Mucosa of gallbladder (tissue), 1 donor: ENCODE results near the gene LMTK2. TPM values are rescaled to one million over a fixed set of nuclear protein-coding genes. Genes with fewer than 3 reads are reported as not detected.

ENCODE experiments used
- DNase-seq: peaks from one replicate; pipeline ENCODE4 v3.0.0-alpha.2; 2020; ENCODE audit warnings: low spot score
- total RNA-seq: library from RNA; stranded (reverse); gene quantifications from one replicate; pipeline ENCODE4 v1.2.1, GENCODE V29; 2021
- donor health status: DM: no; HTN: no; CAD: no.

LMTK2 gene
- total RNA-seq, 1 donor from 2014 or later = 31.2 TPM

DNA sequence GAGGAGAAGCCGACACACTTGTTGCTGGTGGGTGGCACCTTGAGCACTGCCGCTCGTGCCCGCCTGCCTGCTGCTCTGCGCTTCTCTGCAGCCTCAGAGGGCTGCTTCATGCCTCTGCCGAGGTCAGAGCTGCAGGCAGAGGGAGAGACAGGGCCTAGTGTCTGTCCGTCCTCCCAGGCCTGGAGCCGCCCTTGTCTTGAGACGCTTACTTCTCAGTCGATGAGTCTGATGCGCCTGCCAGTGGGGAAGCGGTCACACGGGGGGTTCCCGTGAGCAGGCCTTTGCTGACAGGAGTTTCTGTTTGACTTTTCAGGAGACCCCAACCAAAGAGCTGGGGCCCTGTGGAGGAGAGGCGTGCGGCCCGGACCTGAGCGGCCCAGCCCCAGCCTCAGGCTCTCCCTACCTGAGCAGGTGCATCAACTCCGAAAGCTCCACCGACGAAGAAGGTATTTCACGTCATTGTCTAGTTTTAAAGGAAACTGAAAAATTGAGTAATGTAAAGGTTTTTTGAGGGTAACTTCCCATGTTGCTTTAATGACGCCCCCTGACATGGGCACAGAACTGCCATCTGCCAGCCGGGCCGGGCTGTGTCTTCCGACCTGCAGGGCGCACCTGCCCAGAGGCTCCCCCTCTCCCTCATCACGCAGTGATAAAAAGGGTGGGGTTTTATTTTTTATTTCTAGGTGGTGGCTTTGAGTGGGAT lies 96.8 kb downstream of the LMTK2 start:
- DNase-seq = no peak

DNA sequence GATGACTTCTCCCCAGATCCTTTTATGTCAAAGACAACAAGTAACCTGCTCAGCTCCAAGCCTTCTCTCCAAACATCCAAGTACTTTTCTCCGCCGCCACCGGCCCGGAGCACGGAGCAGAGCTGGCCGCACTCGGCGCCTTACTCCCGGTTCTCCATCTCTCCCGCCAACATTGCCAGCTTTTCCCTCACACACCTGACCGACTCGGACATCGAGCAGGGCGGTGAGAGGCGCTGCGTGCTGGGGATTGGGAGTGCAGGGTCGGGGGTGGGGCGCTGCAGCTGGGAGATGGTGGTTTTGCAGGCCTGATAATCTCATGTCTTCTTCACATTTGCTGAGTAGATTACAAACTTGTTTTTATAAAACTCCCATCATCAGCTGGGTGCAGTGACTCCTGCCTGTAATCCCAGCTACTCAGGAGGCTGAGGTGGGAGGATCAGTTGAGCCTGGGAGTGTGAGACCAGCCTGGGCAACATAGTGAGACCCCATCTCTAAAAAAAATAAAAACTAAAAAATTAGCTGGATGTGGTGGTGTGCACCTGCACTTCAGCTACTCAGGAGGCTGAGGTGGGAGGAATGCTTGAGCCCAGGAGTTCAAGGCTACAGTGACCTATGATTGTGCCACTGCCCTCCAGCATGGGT lies 97.4 kb downstream of the LMTK2 start:
- DNase-seq = no peak

DNA sequence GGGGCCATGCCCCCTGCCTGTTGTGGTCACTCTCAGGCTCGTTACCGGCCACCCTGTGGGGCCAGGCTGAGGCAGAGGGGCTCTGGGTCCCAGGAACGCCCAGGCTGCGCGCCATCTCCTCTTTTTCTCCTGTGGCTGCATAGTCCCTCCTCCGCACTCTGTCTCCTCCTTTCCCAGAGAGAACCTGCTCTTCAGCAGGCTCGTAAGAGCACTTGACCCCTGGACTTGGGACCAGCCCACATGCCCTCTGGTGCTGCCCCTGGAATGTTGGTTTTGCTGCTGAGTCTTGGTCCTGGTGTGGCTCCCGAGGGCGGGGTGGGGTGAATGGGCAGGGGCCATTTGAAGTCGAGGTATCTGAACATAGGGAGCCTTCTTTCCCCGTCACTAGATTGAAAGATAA lies 98.0 kb downstream of the LMTK2 start:
- no peak for DNase-seq

DNA sequence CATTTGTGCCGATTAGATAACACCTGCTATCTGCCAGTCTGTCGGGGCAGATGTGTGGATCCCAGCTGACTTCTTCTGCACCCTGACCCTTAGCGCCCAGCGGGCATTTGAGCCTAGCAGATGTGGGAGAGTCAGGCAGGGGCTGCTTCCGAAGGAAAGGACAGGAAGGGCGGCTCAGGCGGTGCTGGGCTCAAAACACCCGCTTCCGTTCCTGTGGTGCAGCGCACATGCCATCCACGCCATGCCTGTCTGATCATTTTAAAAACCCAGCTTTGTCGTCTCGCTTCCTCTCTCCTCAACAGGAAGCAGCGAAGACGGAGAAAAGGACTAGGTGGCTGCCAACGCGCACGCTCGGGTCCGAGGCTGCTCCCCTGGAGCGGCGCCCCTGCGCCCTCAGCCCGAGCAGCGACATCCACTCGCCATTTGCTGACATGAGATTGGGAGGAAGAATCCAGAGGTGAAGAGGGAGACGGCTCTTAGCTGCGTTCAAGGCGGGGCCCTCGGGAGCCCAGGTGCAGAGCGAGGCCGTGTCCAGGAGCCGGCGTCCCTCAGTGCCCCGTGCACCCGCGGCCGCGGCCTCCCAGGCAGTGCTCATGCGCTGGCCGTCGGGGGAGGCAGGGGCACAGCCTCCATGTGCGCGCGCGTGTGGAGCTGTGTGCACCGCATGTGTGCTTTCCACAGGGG lies 98.6 kb downstream of the LMTK2 start:
- no peak for DNase-seq

DNA sequence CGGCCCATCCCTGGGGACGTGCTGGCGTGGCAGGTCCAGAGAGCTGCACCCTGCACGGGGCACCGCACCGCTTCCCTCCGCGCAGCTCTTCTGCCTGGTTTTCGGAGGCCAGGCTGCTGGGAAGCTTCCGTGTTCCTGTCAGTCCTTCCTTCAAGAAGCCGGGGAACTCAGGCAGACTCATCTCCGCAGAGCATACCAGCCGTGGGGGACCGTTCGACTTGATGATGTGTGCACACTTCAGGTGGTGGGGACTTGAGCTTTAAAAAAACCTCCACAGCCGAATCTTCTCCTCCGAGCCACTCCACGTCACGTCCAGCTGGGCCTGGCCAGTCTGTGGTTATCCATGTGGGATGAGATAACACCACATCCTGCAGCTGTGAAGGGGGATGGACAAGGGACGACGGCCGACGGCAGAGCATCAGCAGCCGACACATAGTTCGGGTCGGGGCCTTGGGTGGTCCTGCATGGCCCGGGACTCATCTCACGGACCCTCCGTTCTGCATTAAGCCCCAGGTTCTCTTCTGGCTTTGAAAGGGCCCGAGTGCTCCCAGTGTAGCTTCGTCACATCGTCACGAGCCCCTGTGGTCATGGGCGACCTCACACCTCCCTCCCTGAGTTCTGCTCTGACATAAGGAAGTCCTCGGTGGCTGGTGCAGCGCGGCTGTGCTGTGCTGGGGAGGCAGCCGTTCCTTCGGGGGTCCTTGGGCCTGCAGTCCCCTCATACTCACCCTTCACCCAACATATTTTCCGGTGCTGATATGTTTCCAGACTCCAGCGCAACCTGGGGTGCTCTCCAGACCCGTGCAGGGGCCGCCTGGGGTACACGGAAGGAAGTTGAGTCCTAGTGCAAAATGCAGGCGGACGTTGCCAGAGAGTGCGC lies 100.0 kb downstream of the LMTK2 start:
- no peak for DNase-seq

DNA sequence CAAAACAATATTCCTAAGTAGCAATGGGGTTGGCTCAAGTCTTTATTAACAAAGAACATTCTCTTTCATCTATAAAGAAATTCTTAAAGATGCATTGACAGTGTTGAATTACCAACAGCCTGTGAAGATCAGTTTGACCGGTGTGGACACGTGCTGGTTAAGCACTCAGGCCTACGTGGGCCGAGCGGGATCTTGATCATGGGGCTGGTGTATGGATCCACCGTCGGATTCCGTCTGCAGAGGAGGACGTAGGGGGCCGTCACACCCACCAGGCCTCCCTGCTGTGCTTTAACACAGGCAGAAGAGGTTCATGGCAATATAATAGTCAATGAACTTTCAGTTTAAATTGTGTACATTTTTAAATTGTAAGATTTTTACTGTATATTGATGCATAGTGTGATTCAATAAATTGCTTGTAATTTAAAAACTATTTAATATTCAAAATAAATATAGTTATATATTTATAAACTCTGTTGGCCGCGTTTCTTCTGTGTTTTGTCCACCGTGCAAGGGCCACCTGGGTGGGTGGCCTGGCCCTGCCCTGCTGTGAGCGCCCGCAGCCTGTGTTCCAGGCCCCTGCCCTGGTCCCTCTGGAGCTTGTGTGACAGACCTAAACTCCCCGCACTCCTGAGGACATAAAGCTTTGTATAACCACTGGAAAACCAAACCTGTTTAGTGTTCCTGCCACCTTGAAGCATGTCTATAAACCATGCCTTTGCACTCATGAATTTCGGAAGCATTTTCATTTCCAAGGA lies 102.7 kb downstream of the LMTK2 start:
- no peak for DNase-seq

DNA sequence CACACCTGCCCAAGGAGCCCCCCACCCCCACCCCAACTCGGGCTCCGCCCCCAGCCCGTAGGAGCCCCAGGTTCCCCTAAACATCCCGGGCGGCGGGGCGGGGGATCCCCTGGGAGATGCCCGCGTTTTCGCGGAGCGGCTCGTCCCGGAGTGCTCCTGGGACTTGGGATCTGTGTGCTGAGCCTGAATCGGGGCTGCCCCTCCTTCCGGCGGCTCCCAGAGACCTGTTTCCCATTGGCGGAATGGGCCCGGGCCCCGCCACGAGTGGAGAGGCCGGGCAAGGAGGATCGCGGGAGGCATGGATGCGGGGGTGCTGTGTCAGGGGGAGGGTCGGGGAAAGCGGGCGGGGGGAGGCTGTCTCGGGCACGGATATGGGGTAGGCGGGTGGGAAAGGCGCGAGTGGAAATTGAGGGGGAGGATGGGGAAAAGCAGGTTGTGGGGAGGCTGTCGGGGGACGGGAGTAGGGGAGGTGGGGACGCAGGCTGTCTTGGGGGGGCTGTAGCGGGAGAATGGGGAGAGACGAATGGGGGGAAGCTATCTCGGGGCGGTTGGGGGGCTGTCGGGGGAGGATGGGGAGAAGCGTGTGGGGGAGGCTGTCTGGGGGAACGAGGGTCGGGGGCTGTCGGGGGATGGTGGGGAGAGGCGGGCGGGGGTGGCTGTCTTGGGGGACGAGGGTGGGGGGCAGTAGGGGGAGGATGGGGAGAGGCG lies 104.0 kb downstream of the LMTK2 start:
- DNase-seq = no peak

DNA sequence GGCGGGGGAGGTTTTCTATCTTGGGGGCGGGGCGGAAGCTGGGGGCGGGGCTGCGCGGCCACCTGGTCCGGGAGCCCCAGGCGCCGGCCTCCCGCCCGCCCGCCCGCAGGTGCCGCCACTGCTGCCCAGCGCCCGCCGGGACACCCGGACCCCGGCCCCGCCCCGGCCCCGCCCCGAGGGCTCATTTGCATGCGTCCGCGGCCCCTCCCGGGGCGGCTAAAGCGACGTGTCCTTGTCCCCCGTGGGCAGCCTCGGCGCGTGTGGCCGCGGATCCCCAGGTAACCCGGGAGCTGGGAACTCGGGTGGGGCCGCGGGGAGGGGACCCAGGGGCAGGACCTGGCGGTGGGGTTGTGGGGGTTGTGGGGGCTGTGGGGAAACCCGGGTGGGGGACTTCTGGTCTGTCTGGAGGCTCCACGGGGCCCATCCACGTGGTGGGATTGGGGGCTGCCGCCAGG lies 104.6 kb downstream of the LMTK2 start, which contains the start of gene BHLHA15:
TSS of gene BHLHA15 (plus strand) at position 219 of the 455 bp plus-strand sequence. CDS start 871 bp downstream, outside the sequence.
- DNase-seq = no peak

DNA sequence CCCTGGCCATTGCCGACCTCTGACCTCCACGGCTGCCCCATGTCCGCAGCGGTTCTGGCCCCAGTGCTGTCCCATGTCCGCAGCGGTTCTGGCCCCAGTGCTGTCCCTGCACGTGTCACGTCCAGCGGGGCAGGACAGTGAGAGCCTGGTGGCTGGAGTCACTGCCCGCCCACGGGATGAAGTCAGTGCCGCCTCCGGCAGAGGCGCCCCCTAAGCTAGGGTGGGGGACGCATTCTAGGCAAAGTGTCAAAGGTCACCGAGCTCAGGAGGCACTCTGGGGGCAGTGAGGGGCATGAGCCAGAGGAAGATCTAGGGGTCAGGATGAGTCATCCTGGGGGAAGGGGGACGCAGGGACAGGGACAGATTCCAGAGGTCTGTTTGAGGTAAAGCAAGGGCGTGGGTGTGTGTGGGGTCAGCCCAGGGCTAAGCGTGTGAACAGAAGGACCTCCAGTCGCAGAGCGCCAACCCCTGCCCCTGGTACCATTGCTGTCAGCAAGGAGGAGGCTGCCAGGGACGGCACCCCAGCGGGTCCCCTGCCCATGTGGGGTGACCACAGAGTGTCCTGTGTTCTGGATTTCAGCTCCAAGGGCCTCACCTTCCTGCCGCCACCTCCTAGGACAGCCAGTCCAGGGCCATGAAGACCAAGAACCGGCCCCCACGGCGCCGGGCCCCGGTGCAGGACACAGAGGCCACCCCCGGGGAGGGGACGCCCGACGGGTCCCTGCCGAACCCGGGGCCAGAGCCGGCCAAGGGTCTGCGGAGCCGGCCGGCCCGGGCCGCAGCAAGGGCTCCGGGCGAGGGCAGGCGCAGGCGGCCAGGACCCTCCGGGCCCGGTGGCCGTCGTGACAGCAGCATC lies 105.2 kb downstream of the LMTK2 start:
- no peak for DNase-seq

DNA sequence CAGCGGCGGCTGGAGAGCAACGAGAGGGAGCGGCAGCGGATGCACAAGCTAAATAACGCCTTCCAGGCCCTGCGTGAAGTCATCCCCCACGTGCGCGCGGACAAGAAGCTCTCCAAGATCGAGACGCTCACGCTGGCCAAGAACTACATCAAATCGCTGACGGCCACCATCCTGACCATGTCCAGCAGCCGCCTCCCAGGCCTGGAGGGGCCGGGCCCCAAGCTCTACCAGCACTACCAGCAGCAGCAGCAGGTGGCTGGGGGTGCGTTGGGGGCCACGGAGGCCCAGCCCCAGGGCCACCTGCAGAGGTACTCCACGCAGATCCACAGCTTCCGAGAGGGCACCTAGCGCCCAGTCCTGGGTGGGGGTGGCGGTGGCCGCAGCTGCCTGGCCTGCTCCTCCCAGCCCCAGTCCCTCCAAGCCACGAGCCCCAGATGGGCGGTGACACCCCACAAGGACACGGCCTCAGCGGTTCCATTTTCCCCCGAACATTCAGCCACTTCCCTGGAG lies 105.9 kb downstream of the LMTK2 start:
- no peak for DNase-seq

DNA sequence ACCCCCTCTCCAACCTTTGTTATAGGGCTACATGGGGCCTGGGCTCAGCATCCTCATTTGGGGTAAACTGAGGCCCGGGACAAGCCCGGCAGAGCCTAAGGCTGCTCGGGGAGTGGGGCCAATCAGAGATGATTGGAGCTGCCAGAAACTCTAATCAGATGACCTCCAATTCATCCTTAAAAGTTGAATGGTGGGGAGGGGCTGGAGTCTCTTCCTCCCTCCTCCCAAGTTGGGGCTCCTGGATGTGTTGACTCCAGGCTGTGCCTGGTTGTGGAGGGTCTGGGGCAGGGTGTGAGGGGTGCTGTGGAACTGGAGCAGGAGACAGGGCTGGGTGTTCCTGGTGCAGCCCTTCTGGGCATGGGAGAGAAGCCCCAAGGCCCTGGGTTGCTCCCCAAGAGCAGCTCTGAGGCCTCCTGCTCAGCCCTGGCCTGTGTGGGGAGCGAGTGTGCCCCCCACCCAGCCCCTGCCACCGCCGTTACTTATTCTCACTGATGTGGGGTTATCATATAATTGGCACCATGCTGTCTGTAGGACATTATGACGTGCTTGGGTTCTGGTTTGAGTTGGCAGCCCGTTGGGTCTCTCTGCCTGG lies 106.7 kb downstream of the LMTK2 start:
- DNase-seq = no peak

DNA sequence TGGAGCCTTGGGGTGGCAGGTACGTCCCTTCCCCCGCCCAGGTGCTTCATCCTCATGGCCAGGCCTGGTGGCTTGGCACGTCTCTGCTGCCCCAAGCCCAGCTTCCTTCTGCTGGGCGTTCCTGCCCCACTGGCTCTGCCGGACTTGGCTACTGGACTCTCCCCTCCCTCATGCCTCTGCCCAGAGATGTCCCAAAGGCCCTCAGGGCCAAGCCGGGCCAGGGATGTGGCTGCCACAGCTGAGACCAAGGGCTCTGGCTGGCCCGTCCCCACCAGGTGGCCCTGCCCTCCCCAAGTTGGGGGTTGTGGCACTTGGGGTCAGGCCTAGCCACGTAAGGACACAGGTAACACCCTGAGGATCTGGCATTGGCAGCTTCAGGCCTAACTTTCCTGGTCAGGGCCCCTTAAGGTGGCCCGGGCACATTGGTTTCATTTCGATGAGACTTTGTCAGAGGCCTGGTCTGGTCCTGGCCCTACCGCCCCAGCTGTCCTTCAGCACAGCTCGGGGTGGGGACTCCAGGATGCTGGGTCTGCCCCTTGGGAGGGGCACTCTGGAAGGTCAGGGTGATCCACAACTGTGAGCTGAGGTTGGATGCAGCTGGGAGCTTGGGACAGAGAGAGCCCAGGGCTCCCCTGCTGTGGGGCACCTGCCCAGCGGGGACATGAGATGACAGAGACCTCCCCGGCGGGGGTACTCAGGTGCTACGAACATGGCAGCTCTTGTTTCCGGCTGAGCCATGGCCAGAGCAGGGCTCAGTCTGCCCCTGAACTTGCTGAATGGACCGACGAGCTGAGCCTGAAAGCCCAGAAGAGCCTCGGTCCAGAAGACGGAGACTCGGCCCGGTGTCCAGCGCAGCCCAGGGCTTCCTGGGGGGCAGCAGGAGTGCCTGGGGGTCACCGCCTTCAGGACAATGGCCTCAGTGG lies 107.5 kb downstream of the LMTK2 start:
- no peak for DNase-seq

DNA sequence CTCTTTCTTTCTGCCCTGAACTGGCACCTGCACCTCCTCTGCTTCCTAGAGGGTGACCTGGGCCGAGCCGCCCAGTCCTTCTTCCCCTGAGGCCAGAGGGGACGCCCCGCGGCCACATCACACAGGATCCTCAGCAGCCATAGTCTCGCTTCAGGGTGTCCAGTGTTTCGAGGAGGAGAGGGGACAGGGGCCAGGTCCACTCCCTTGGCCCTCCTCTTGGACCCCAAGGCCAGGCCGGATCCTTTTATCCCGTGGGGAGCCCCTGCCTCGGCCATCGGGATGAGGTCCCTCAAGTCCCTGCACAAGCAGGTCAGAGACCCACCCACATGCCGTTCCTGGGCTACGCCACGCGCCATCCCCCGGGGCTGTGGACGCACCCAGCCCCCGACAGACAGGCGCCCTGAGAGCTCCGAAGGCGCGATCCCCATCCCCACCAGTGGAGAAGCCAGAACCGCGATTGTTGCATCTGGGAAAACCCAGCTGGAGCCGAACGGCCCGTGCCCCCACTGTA lies 108.2 kb downstream of the LMTK2 start:
- DNase-seq = no peak

DNA sequence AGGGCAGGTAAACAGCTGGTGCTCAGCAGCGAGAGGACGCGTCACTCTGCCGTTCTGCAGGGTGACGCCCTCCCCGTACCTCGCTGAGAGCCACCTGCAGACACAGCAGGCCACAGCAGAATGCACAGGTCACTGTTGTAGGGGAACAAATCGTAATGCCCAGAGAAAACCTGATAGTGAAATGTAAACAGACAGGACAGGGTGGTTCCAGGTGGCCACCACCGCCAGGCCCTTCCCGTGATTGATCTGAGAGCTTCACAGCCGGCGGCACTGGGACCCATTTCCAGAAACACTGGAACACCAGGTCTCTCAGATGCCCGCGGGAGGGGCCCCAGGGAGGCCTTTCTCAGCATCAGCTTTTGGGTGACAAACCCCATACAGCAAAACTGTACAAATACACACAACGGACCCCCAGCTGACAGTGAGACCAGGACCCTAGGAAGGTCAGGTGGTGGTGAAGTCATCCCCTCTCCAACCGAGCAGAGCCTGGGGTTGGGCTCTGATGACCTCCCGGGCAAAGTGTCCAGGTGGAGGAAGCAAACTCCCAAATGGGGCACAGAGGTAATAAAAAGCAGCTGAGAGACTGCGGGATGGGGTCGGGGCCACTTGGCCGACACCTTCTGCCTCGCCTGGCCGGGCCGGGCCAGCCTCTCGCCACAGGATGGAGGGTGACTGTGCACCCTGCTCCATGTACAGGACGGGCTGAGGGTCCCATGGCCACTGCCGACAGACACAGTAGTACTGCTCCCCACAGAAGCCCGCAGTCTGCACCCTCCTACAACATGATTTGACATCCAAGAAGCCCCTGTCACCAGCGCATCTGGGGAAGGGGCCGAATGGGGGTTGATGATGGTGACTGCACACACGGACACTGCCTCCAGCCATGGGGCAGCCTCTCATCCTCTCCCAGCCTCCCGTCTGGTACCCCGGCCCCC lies 109.2 kb downstream of the LMTK2 start:
- peak; percentile 31 for DNase-seq

DNA sequence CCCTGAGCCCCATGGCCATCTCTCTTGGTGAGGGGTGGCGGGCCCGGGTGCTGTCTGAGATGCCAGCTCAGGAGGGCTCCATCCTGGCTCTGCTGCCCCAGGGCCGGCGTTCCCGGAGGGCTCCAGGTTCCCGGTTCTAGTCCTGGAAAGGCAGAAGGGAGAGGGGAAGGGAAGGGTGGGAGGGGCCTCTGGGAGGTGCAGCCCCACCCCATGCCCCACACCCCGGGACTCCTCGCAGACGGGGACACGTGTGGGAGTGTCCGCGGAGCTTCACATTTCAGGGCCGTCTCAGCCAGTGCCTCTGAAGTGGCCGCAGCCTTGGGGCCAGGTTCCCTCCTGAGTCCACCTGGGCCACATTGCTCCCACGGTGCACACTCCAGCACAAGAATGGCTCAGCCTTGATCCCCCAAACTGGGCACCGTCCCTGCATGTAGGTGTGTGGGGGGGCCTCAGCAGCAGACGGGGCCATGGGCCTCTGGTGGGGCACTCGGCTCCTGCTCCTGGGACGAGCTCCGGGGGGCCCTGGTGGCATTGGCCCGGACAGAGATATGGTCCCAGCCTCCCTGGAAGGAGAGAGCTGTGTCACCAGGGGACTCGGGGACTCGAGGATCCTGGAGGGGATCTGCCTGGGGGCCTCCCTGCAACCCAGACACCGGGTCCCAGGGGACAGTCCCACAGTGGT lies 110.4 kb downstream of the LMTK2 start:
- DNase-seq = no peak
